Activated T-helper 1 cell treated with anti-CD3 and anti-CD28 coated beads, Interleukin-12 subunit alpha, Interleukin-12 subunit beta, Interleukin-2, Interleukin-4 antibody, amounts not matched to agents 30 ng/mL and 10 ng/mL and 1 ng/mL, durations not matched to agents 14 hours and 24 hours and 36 hours (primary cell): Measurements from ENCODE around the gene FLAD1. TPM values are rescaled to one million over a fixed set of nuclear protein-coding genes. Genes with fewer than 3 reads are reported as not detected.

Experiments
- DNase-seq: peaks from one replicate; pipeline ENCODE4 v3.0.0; 2021; ENCODE audit warnings: low spot score
- H3K27ac Mint-ChIP-seq: one replicate; pipeline ENCODE4 v1.8.0; 2021; ENCODE audit warnings: mild to moderate bottlenecking, mixed read lengths
- H3K27me3 Mint-ChIP-seq: one replicate; pipeline ENCODE4 v1.8.0; 2022; ENCODE audit warnings: mild to moderate bottlenecking, moderate library complexity, mixed read lengths; ENCODE audit not compliant: insufficient read depth
- H3K36me3 Mint-ChIP-seq: one replicate; pipeline ENCODE4 v1.8.0; 2021; ENCODE audit warnings: low read depth, mixed read lengths
- H3K4me1 Mint-ChIP-seq: one replicate; pipeline ENCODE4 v1.8.0; 2021; ENCODE audit warnings: low read depth, mixed read lengths
- H3K4me3 Mint-ChIP-seq: one replicate; pipeline ENCODE4 v1.8.0; 2021; ENCODE audit warnings: mild to moderate bottlenecking, moderate library complexity, mixed read lengths
- H3K9me3 Mint-ChIP-seq: one replicate; pipeline ENCODE4 v1.8.0; 2021; ENCODE audit warnings: mixed read lengths
- intact Hi-C: fragments of 100-400 bp; cut with micrococcal nuclease; formaldehyde crosslinking; loops from one replicate; pipeline ENCODE4 v1.15.1; 2024
- total RNA-seq: library from RNA; stranded (reverse); gene quantifications from 2 replicates; pipeline ENCODE4 v1.2.3, GENCODE V29; 2022

The FLAD1 gene
- total RNA-seq, 1 donor from 2014 or later = 74.3 TPM

GRCh38 chr1:155014709-155015508 is 31.8 kb downstream of the FLAD1 start:
- Mint-ChIP-seq H3K4me1 (peaks cover 62% of the 10 kb centered on the region), H3K9me3 (no peaks in the 10 kb centered on the region), H3K27me3 (no peaks in the 10 kb centered on the region), H3K27ac (no peak overlapping the region), H3K36me3 (peaks cover 62% of the 10 kb centered on the region), H3K4me3 (peak overlapping the region; percentile 2)
- intact Hi-C loops = no loop called here
- DNase-seq = no peak

GRCh38 chr1:155015527-155016230 is 32.5 kb downstream of the FLAD1 start:
- Mint-ChIP-seq H3K27me3 (no peaks in the 10 kb centered on the region), H3K27ac (peak overlapping the region; percentile 42), H3K4me1 (peaks cover 64% of the 10 kb centered on the region), H3K9me3 (no peaks in the 10 kb centered on the region), H3K36me3 (peaks cover 59% of the 10 kb centered on the region), H3K4me3 (peak overlapping the region; percentile 69)
- intact Hi-C loops = no loop called here
- no peak for DNase-seq

GRCh38 chr1:155016231-155016831 is 33.2 kb downstream of the FLAD1 start:
- peaks cover 60% of the 10 kb centered on the region for H3K4me1 Mint-ChIP-seq
- peak overlapping the region; percentile 42 for H3K27ac Mint-ChIP-seq
- H3K4me3 Mint-ChIP-seq = peak overlapping the region; percentile 69
- H3K9me3 Mint-ChIP-seq = no peaks in the 10 kb centered on the region
- H3K27me3 Mint-ChIP-seq = no peaks in the 10 kb centered on the region
- H3K36me3 Mint-ChIP-seq = peaks cover 56% of the 10 kb centered on the region
- intact Hi-C loops = no loop called here
- DNase-seq = no peak

- no peaks in the 10 kb centered on the region for H3K9me3 Mint-ChIP-seq
- peak overlapping the region; percentile 69 for H3K4me3 Mint-ChIP-seq
- H3K27me3 Mint-ChIP-seq = no peaks in the 10 kb centered on the region
- intact Hi-C loops = loop anchor here (1.0 kb wide), 7 partner anchors 9 to 55 kb away; partner anchors contain the start of genes CKS1B, EFNA4, FLAD1 and ZBTB7B
- peaks cover 54% of the 10 kb centered on the region for H3K4me1 Mint-ChIP-seq
- DNase-seq = peak; percentile 81
- peaks cover 52% of the 10 kb centered on the region for H3K36me3 Mint-ChIP-seq
- H3K27ac Mint-ChIP-seq = peak overlapping the region; percentile 7
Measured at GRCh38 chr1:155017041-155017945, 34.1 kb downstream of the FLAD1 start.

GRCh38 chr1:155017946-155018316 is 34.8 kb downstream of the FLAD1 start:
- peaks cover 45% of the 10 kb centered on the region for H3K36me3 Mint-ChIP-seq
- H3K4me3 Mint-ChIP-seq = peak overlapping the region; percentile 26
- H3K27me3 Mint-ChIP-seq = no peaks in the 10 kb centered on the region
- no peak for DNase-seq
- H3K27ac Mint-ChIP-seq = peak overlapping the region; percentile 70
- peaks cover 48% of the 10 kb centered on the region for H3K4me1 Mint-ChIP-seq
- intact Hi-C loops = loop anchor here (1.0 kb wide), 7 partner anchors 10 to 56 kb away; partner anchors contain the start of genes CKS1B, EFNA4, FLAD1 and ZBTB7B
- no peaks in the 10 kb centered on the region for H3K9me3 Mint-ChIP-seq

GRCh38 chr1:155018617-155019348 is 35.6 kb downstream of the FLAD1 start:
- H3K9me3 Mint-ChIP-seq = no peaks in the 10 kb centered on the region
- peaks cover 39% of the 10 kb centered on the region for H3K4me1 Mint-ChIP-seq
- intact Hi-C loops = no loop called here
- H3K27me3 Mint-ChIP-seq = no peaks in the 10 kb centered on the region
- DNase-seq = no peak
- H3K36me3 Mint-ChIP-seq = peaks cover 39% of the 10 kb centered on the region
- no peak overlapping the region for H3K4me3 Mint-ChIP-seq
- peak overlapping the region; percentile 14 for H3K27ac Mint-ChIP-seq

- H3K27me3 Mint-ChIP-seq = no peaks in the 10 kb centered on the region
- intact Hi-C loops = no loop called here
- H3K4me3 Mint-ChIP-seq = no peak overlapping the region
- no peaks in the 10 kb centered on the region for H3K9me3 Mint-ChIP-seq
- no peak for DNase-seq
- H3K36me3 Mint-ChIP-seq = peaks cover 33% of the 10 kb centered on the region
- peaks cover 32% of the 10 kb centered on the region for H3K4me1 Mint-ChIP-seq
- H3K27ac Mint-ChIP-seq = peak overlapping the region; percentile 14
Measured at GRCh38 chr1:155019377-155020245, 36.5 kb downstream of the FLAD1 start.

- Mint-ChIP-seq H3K27me3 (peaks cover 7% of the 10 kb centered on the region), H3K4me1 (peaks cover 16% of the 10 kb centered on the region), H3K4me3 (no peak overlapping the region), H3K36me3 (peaks cover 18% of the 10 kb centered on the region), H3K27ac (no peak overlapping the region), H3K9me3 (no peaks in the 10 kb centered on the region)
- DNase-seq = no peak
- intact Hi-C loops = no loop called here
Measured at GRCh38 chr1:155022136-155022926, 39.2 kb downstream of the FLAD1 start.

- no peak for DNase-seq
- peaks cover 13% of the 10 kb centered on the region for H3K4me1 Mint-ChIP-seq
- peaks cover 16% of the 10 kb centered on the region for H3K36me3 Mint-ChIP-seq
- no peak overlapping the region for H3K27ac Mint-ChIP-seq
- no peaks in the 10 kb centered on the region for H3K9me3 Mint-ChIP-seq
- intact Hi-C loops = no loop called here
- H3K27me3 Mint-ChIP-seq = peaks cover 7% of the 10 kb centered on the region
- no peak overlapping the region for H3K4me3 Mint-ChIP-seq
Measured at GRCh38 chr1:155022927-155023236, 39.7 kb downstream of the FLAD1 start.

GRCh38 chr1:155023627-155024026 is 40.5 kb downstream of the FLAD1 start:
- Mint-ChIP-seq H3K27ac (no peak overlapping the region), H3K4me3 (no peak overlapping the region), H3K36me3 (peaks cover 14% of the 10 kb centered on the region), H3K27me3 (peaks cover 7% of the 10 kb centered on the region), H3K9me3 (no peaks in the 10 kb centered on the region), H3K4me1 (peaks cover 10% of the 10 kb centered on the region)
- no peak for DNase-seq
- intact Hi-C loops = no loop called here

GRCh38 chr1:155024315-155024714 is 41.2 kb downstream of the FLAD1 start:
- Mint-ChIP-seq H3K9me3 (no peaks in the 10 kb centered on the region), H3K27me3 (peaks cover 7% of the 10 kb centered on the region), H3K27ac (no peak overlapping the region), H3K36me3 (peaks cover 8% of the 10 kb centered on the region), H3K4me1 (peaks cover 8% of the 10 kb centered on the region), H3K4me3 (no peak overlapping the region)
- intact Hi-C loops = no loop called here
- no peak for DNase-seq
